ENCODE data around the gene OR4F6. TPM values are rescaled to one million over a fixed set of nuclear protein-coding genes. Genes with fewer than 3 reads are reported as not detected.

OR4F6 gene
- total and polyA plus RNA-seq, 9 of the 15 experiments (the other 6 are each of a cell fraction or from before 2014, with no cell fraction given) = not detected

GRCh38 chr15:101828774-101829173 is 25.5 kb downstream of the OR4F6 start:
- Histone ChIP-seq H3K9ac (ENCODE audit: insufficient read depth in 1 of 2, low read depth in 2 of 2, low read length in 2 of 2) (no peak overlapping the region), H2AFZ (ENCODE audit: low read depth, low read length) (no peak overlapping the region), H3K27me3 (ENCODE audit: control insufficient read depth in 2 of 2, insufficient read depth in 2 of 2, low read length in 2 of 2) (peaks cover 6 to 12% of the 10 kb centered on the region in 2 experiments; a peak in 3 of 5 replicates), H3K4me1 (replicated peaks in 1 of 2; ENCODE audit: control insufficient read depth in 2 of 2, insufficient read depth in 2 of 2, low read length in 2 of 2) (no peaks in the 10 kb centered on the region), H3K36me3 (ENCODE audit: control insufficient read depth, insufficient read depth, low read length) (no peaks in the 10 kb centered on the region), H3K9me3 (replicated peaks; ENCODE audit: control insufficient read depth, insufficient read depth, low read depth, low read length) (no peaks in the 10 kb centered on the region), H3K9me1 (ENCODE audit: control insufficient read depth, insufficient read depth, low read length) (no peaks in the 10 kb centered on the region), H4K20me1 (replicated peaks; ENCODE audit: control insufficient read depth, insufficient read depth, low read length) (no peaks in the 10 kb centered on the region), H3K4me2 (ENCODE audit: insufficient read depth, low read length) (no peak overlapping the region), H3K27ac (ENCODE audit: extremely low read depth, low read depth, low read length) (no peak overlapping the region), H3K79me2 (ENCODE audit: control insufficient read depth, insufficient read depth, low read length) (no peaks in the 10 kb centered on the region), H3K4me3 (no peak overlapping the region)
- ATAC-seq = no peak
- ChIA-PET POLR2A (no interaction called here), CTCF (ENCODE audit: low intra/inter-chr PET ratio) (no interaction called here)
- no peak for FAIRE-seq
- in situ Hi-C loops (cut with MboI) (no loop called here), intact Hi-C loops (cut with micrococcal nuclease) (no loop called here)
- DNase-seq (ENCODE audit: extremely low read depth in 1 of 4, low spot score in 3 of 4) = peak in 2 of 4 experiments; percentile 9 to 21
- no peak for TF ChIP-seq STAT6 (CRISPR knock-in tag; IDR thresholded peaks at IDR 0.05)
- TF ChIP-seq PBX2 (CRISPR knock-in tag; IDR thresholded peaks at IDR 0.05; ENCODE audit: low read depth) = no peak
- TF ChIP-seq PBX2 (tag; conservative IDR thresholded peaks at IDR 0.05; ENCODE audit: low read depth) = peak; percentile 91
- no peak for TF ChIP-seq NELFE (IDR thresholded peaks at IDR 0.05; ENCODE audit: insufficient read depth, insufficient read length)
- no peak for TF ChIP-seq RBM14 (IDR thresholded peaks at IDR 0.05; ENCODE audit: borderline replicate concordance, insufficient read depth, low read depth, low read length)
- 0 out of 2 replicates have a peak, but pooled peaks have one; percentile 24 for TF ChIP-seq NFE2 (IDR thresholded peaks at IDR 0.05; ENCODE audit: low read depth)
- peak; percentile 93 for TF ChIP-seq PKNOX1 (IDR thresholded peaks at IDR 0.05)
- peak; percentile 81 for TF ChIP-seq MEIS2 (IDR thresholded peaks at IDR 0.05; ENCODE audit: partially characterized antibody)
- no peak for TF ChIP-seq BDP1 (IDR thresholded peaks at IDR 0.05; ENCODE audit: insufficient read depth, insufficient read length)
- WGBS (ENCODE audit: insufficient coverage, low coverage, missing lambda C conversion rate) = 0% methylated on average over 5 of the region's 5 CpGs
- BruUV-seq (replicated peaks) = no TSS peak
